GM23248 (cell line): ENCODE data around the gene WNT16.

Source experiments
- EZH2 ChIP-seq: fragments of 200-600 bp; sonication (generic); IDR thresholded peaks from 2 replicates; pipeline ENCODE4 v1.6.1; 2018; ENCODE audit warnings: antibody characterized with exemption, mild to moderate bottlenecking; ENCODE audit not compliant: insufficient read depth, poor library complexity, severe bottlenecking
- EZH2phosphoT487 ChIP-seq: fragments of 200-600 bp; sonication (generic); IDR thresholded peaks from 2 replicates; pipeline ENCODE4 v1.6.1; 2018; ENCODE audit warnings: antibody characterized with exemption, moderate library complexity, mild to moderate bottlenecking, low read depth; ENCODE audit not compliant: insufficient read depth

DNA sequence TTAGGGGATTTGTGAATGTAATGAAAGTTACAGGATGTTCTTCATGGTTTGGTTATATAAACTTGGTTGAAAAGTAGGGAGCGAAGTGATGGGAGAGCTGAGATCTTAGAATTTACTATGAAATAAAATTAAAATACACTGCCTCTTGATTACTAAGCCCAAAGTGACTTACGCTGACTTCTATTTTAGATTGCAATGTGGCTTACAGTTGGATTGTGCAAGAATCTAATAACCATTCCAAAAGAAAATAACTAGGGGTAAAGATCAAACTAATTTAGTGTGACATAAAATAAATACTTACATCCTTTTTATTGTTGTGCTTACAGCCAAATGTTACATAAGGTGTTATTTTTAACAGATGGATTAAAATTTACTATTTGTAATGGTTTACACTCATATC lies 15.3 kb downstream of the WNT16 start:
- TF ChIP-seq EZH2 = no peak
- TF ChIP-seq EZH2phosphoT487 = no peak
